Measurements from ENCODE around the gene CYB5D1. TPM values are rescaled to one million over a fixed set of nuclear protein-coding genes. Genes with fewer than 3 reads are reported as not detected.

CYB5D1 gene
- total RNA-seq, 1 donor from 2014 or later, result 25.6 TPM

GRCh38 chr17:7897090-7897489 is 39.3 kb downstream of the CYB5D1 start:
- intact Hi-C loops (cut with micrococcal nuclease), result no loop called here
- ATAC-seq (no peak), DNase-seq (no peak)

DNA sequence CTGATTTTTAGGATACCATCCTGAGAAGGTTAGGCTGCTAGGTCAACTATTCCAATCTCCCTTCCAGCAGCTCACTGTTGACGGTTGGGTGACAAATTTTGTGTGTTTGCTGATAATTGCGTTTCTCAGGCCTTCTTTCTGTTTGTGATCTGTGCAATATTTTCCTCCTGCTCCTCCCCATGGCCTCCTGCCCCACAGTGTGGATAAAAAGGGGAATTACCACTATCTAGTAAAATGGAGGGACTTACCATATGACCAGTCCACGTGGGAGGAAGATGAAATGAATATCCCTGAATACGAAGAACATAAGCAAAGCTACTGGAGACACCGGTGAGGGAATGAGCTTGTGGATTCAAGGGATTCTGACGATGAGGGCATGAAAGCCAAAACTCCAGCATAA is 40.0 kb downstream of the CYB5D1 start:
- intact Hi-C loops (cut with micrococcal nuclease), result no loop called here
- DNase-seq (no peak), ATAC-seq (peak; percentile 72)

DNA sequence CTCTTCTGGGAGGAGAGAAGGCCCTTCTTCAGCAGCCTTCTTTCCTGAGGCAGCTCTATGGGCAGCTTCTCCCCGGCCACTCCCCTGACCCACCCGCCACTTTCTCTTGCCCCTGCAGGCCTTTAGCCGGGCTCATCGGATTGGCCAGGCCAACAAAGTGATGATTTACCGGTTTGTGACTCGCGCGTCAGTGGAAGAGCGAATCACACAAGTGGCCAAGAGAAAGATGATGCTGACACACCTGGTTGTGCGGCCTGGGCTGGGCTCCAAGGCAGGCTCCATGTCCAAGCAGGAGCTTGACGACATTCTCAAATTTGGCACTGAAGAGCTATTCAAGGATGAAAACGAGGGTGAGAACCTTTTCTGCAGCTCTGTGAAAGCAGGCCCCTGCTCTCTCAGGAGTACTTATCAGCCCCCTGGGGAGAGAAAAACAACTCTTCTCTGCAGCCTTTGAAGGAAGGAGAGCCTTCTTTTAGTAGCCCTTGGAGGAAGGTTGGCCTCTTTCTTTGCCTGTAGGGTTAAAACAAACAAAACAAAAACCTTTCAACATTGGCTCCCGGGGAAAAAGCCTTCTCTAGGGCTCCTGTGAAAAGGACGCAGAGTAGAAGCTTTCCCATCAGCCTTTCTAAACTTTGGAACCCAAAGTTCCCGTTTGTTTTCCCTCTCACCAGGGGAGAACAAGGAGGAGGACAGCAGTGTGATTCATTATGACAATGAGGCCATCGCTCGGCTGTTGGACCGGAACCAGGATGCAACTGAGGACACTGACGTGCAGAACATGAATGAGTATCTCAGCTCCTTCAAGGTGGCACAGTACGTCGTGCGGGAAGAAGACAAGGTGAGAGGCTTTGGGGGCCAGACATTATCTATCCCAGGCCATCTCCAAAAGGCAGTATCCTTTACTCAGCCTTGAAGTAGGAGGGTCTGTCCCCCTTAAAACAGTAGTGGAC is 45.6 kb downstream of the CYB5D1 start:
- DNase-seq (no peak), ATAC-seq (no peak)
- intact Hi-C loops (cut with micrococcal nuclease), result no loop called here

- ATAC-seq (no peak), DNase-seq (no peak)
- intact Hi-C loops (cut with micrococcal nuclease), result no loop called here
Measured at GRCh38 chr17:7909089-7909488, 51.3 kb downstream of the CYB5D1 start.

- intact Hi-C loops (cut with micrococcal nuclease), result loop anchor here (10.0 kb wide), 2 partner anchors 45 to 135 kb away; no protein-coding TSS in a partner anchor
- DNase-seq, result no peak
- ATAC-seq, result no peak
Measured at GRCh38 chr17:7910281-7910680, 52.5 kb downstream of the CYB5D1 start.

- DNase-seq (no peak), ATAC-seq (no peak)
- intact Hi-C loops (cut with micrococcal nuclease), result loop anchor here (10.0 kb wide), 2 partner anchors 46 to 134 kb away; no protein-coding TSS in a partner anchor
Measured at GRCh38 chr17:7910711-7911110, 52.9 kb downstream of the CYB5D1 start.

GRCh38 chr17:7911116-7911515 is 53.3 kb downstream of the CYB5D1 start:
- DNase-seq (no peak), ATAC-seq (no peak)
- intact Hi-C loops (cut with micrococcal nuclease), result loop anchor here (10.0 kb wide), 2 partner anchors 46 to 134 kb away; no protein-coding TSS in a partner anchor

Other genes with a start within 250 kb of the CYB5D1 start
- 103 TPM for gene FXR2, start 243.1 kb upstream of the CYB5D1 start, total RNA-seq
- gene SAT2, start 230.2 kb upstream of the CYB5D1 start, total RNA-seq, result 74.4 TPM
- not detected for gene SHBG, start 227.9 kb upstream of the CYB5D1 start, total RNA-seq
- 3.2 TPM for gene ATP1B2, start 207.1 kb upstream of the CYB5D1 start, total RNA-seq
- 13.7 TPM for gene TP53, start 170.5 kb upstream of the CYB5D1 start, total RNA-seq
- 5.3 TPM for gene WRAP53, start 169.5 kb upstream of the CYB5D1 start, total RNA-seq
- gene EFNB3, start 152.8 kb upstream of the CYB5D1 start, total RNA-seq, result 0.25 TPM
- gene DNAH2, start 140.3 kb upstream of the CYB5D1 start, total RNA-seq, result 0.05 TPM
- 28.1 TPM for gene KDM6B, start 23.8 kb upstream of the CYB5D1 start, total RNA-seq
- gene TMEM88, start 2.9 kb upstream of the CYB5D1 start, total RNA-seq, result 32.6 TPM
- gene NAA38, start 444 bp upstream of the CYB5D1 start, total RNA-seq, result 93.2 TPM
- gene CHD3, start 30.8 kb downstream of the CYB5D1 start, total RNA-seq, result 13.1 TPM
- 1.1 TPM for gene RNF227, start 58.3 kb downstream of the CYB5D1 start, total RNA-seq
- 0.52 TPM for gene KCNAB3, start 71.9 kb downstream of the CYB5D1 start, total RNA-seq
- 107 TPM for gene TRAPPC1, start 73.9 kb downstream of the CYB5D1 start, total RNA-seq
- 10.8 TPM for gene CNTROB, start 74.2 kb downstream of the CYB5D1 start, total RNA-seq
- gene GUCY2D, start 144.6 kb downstream of the CYB5D1 start, total RNA-seq, result not detected
- not detected for gene ALOX15B, start 181.1 kb downstream of the CYB5D1 start, total RNA-seq
- not detected for gene ALOX12B, start 229.7 kb downstream of the CYB5D1 start, total RNA-seq